ENCODE data around the gene URAD. TPM values are rescaled to one million over a fixed set of nuclear protein-coding genes. Genes with fewer than 3 reads are reported as not detected.

Gene URAD
- total RNA-seq, 1 donor from 2014 or later, result not detected

DNA sequence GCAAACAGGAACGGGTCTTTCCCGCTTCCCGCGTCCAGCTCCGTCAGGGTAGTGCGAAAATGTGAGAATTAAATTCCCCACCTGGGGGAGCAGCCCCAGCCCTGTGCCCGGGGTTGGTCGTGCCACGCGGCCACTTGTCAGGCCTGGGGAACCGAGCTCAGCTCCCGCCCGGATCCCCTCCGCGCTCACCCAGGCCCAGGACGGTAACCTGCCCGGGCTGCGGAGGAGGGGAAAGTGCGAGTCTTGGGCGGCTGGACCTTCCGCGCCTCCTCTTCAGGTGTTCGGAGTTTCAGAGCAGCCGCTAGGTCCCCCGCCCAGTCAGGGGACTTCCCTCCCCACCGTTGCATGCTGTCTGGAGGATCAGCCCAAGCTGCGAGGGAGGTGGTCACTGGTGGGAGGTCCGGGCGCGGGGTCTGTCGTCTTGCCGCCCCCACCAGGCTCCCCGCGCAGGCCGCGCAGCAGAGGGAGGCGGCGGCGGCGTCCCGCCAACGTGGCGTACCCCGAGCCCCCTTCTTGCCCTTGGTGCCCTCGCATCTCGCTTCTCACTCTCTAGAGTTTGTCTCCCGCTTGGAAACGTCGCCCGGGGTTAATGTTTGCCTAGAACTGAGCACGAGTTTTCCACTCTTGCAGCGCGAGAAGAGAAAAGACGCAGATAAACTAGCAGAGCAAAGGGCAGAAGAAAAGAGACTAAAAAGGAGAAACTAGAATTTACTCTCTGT lies 8.1 kb downstream of the URAD start:
- DNase-seq (ENCODE audit: low read depth), result no peak
- no peak for TF ChIP-seq CTCF (conservative IDR thresholded peaks at IDR 0.05; ENCODE audit: low read depth, low read length)
- no peak overlapping the region for H3K4me3 ChIP-seq (ENCODE audit: low read depth, low read length)

DNA sequence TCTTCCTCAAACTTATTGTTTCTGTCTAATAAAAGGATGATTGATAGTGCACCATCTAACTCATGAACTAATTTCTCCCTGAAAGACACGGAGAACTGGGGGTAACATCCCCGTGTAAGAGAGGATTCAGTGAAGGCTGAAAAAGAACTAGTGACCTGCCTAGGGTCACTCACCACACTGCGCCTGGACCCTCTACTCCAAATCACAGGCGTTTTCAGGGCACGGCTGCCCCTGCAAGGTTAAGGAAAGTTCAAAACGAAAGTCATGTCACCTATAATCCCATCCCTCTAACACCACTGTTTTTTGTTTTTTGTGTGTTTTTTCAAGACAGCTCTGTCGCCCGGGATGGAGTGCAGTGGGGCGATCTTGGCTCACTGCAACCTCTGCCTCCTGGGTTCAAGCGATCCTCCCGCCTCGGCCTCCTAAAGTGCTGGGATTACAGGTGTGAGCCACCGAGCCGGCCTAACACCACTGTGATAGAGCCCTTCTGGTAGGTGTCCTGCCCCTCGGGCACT lies 8.7 kb downstream of the URAD start:
- H3K4me3 ChIP-seq (ENCODE audit: low read depth, low read length), result no peak overlapping the region
- no peak for TF ChIP-seq CTCF (conservative IDR thresholded peaks at IDR 0.05; ENCODE audit: low read depth, low read length)
- no peak for DNase-seq (ENCODE audit: low read depth)

- no peak overlapping the region for H3K4me3 ChIP-seq (ENCODE audit: low read depth, low read length)
- no peak for TF ChIP-seq CTCF (conservative IDR thresholded peaks at IDR 0.05; ENCODE audit: low read depth, low read length)
- no peak for DNase-seq (ENCODE audit: low read depth)
These were observed 9.4 kb downstream of the URAD start for GRCh38 chr13:27979001-27979643.

DNA sequence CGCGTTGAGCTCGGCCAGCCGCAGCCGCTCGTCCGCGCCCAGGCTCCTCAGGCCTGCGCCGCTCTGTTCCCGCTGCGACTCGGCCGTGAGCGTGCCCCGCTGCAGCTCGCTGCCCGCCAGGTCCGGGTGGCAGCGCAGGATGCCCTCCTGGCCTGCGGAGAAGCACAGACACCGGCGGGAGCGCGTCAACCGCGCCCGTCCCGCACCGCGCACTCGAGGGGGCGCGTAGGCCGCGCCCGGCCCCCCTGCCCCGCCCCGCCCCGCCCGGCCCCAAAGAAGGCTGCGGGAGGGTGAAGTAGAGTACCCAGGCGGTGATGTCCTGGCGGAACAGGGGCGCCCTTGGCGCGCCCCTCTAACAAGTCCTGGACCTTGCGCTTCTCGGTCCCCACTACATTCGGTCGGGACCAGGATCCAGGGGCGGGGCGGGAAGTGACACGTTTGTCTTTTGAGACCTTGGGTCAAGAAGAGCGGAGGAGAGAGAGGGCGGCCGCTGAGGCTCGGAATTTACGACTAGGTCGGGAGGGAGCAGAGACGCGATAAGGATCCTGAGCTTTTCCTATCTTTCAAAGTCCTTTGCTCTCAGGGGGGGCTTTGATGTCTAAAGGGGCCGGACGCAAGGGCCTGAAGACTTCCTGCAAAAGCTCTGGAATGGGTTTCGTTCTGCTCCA lies 10.1 kb downstream of the URAD start:
- DNase-seq (ENCODE audit: low read depth), result no peak
- no peak for TF ChIP-seq CTCF (conservative IDR thresholded peaks at IDR 0.05; ENCODE audit: low read depth, low read length)
- H3K4me3 ChIP-seq (ENCODE audit: low read depth, low read length), result no peak overlapping the region

- no peak for DNase-seq (ENCODE audit: low read depth)
- H3K4me3 ChIP-seq (ENCODE audit: low read depth, low read length), result no peak overlapping the region
These were observed 10.8 kb downstream of the URAD start for GRCh38 chr13:27977476-27978300.

More at GRCh38 chr13:27977476-27978300, 10.8 kb downstream of the URAD start:
- no peak for TF ChIP-seq CTCF (conservative IDR thresholded peaks at IDR 0.05; ENCODE audit: low read depth, low read length)
